GM12801 (cell line): ENCODE data around the gene CBX8.

Source experiments
- CTCF ChIP-seq: IDR thresholded peaks from one replicate; pipeline ENCODE4 v1.5.1; 2011; ENCODE audit warnings: control low read depth; ENCODE audit not compliant: insufficient read length; ENCODE audit errors: extremely low read depth

CBX8 gene

GRCh38 chr17:79788989-79789942 lies 7.6 kb downstream of the CBX8 start:
- TF ChIP-seq CTCF: no peak

- no peak for TF ChIP-seq CTCF
Observed at GRCh38 chr17:79788455-79788854, 8.4 kb downstream of the CBX8 start.

- no peak for TF ChIP-seq CTCF
Observed at GRCh38 chr17:79786930-79787643, 9.8 kb downstream of the CBX8 start.

- no peak for TF ChIP-seq CTCF
Observed at GRCh38 chr17:79785900-79786810, 10.7 kb downstream of the CBX8 start.

GRCh38 chr17:79785017-79785899 lies 11.6 kb downstream of the CBX8 start:
- no peak for TF ChIP-seq CTCF

- TF ChIP-seq CTCF: no peak
Observed at GRCh38 chr17:79784353-79785016, 12.4 kb downstream of the CBX8 start.
